Omental fat pad (tissue), 4 donors: ENCODE measurements around the gene GP5. TPM values are rescaled to one million over a fixed set of nuclear protein-coding genes. Genes with fewer than 3 reads are reported as not detected.

Experiments used
- ATAC-seq: fragments of 150-250 bp; one replicate; pipeline ENCODE4 v1.9.1; 2016; ENCODE audit warnings: mild to moderate bottlenecking, moderate library complexity; ENCODE audit not compliant: low FRiP score
- DNase-seq: peaks from one replicate; pipeline ENCODE4 v3.0.0-alpha.2; 2019; ENCODE audit warnings: low spot score
- CTCF ChIP-seq, 3 donors: fragments of 450-650 bp; IDR thresholded peaks; one replicate each; pipeline ENCODE4 v1.5.1; 2016 to 2017; ENCODE audit warnings: antibody characterized with exemption in 3 of 3, mild to moderate bottlenecking in 3 of 3, moderate library complexity in 2 of 3
- total RNA-seq, 4 donors: library from RNA; depleted of rRNA; stranded (reverse); fragments of >200 nt; gene quantifications; one replicate each; pipeline ENCODE4 v1.1.0, GENCODE V29; 2016

Gene GP5
- total RNA-seq, 4 donors from 2014 or later: 0.19 to 0.96 TPM; not detected in 2

DNA sequence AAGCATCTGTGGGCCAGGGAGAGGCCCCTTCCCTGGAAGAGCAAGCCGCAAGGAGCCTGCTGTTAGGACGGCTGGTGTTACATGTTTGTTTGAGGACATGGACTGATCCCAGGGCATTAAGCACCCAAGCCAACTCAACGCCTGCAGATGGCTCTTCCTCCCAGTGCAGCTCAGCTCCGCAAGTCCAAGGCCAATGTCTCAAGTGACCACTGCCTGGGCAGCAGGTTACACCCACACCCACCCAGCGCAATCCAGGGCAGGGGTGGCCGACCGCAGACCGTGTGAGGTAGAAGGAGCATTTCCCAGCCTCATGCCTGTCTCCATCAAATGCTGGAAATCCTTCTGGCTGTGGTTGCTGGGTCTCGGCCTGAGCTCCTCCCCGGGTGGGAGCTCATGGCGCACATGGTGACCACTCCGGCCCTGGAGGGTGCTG lies 14.5 kb downstream of the GP5 start:
- DNase-seq (no peak), ATAC-seq (no peak)
- no peak for TF ChIP-seq CTCF (IDR thresholded peaks at IDR 0.05)

- no peak for DNase-seq
- no peak for TF ChIP-seq CTCF (IDR thresholded peaks at IDR 0.05)
- ATAC-seq: no peak
These were observed 14.9 kb downstream of the GP5 start for GRCh38 chr3:194384156-194384555.

DNA sequence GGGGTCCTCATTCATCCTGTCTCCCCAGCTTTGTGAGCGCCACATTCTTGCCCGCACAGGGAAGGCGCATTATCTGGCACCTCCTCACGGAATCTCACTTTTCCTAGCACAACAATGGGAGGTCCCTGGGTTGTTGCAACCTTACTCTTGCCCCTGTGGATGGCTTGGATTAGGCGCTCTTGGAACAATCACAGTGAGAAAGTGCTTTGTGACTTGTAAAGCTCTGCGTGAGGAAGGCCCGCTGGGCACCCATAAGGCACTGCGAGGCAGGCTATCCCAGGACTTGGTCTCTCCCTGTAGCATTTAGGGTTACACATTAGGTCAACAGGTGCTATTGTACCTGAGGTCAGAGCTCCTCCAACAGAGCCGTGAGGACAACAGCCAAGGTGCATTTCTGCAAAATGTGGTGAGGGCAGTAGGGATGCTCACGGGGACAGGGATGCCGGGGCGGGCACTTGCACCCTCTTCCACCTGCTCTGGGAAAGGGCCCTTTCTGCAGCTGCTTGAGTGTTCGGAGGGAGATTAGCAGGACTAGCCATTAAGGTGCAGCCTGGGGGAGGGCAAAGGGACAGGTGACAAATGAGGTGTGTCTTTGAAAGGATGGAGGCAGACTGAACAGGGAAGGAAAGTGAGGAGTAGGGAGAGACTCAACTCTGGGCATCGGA lies 15.7 kb downstream of the GP5 start:
- TF ChIP-seq CTCF (IDR thresholded peaks at IDR 0.05): no peak
- DNase-seq (no peak), ATAC-seq (no peak)

DNA sequence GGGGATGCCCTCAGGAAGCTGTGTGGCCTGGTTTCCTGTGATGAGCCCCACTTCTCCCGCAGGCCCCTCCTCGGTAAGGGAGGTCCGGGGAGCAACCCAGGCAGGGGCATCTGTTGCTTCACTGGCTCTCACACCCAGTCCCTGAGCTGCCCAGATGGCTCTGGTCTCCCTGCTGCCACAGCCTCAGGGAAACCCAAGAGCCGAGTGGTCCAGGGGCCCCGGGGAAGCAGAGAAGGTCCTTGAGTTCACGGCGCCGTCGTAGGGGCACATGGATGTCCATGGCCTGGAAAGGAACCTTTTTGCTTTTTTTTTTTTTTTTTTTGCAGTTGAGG lies 16.2 kb downstream of the GP5 start:
- no peak for TF ChIP-seq CTCF (IDR thresholded peaks at IDR 0.05)
- ATAC-seq (no peak), DNase-seq (no peak)

- ATAC-seq: no peak
- no peak for TF ChIP-seq CTCF (IDR thresholded peaks at IDR 0.05)
- no peak for DNase-seq
These were observed 16.7 kb downstream of the GP5 start for GRCh38 chr3:194382196-194382891.

DNA sequence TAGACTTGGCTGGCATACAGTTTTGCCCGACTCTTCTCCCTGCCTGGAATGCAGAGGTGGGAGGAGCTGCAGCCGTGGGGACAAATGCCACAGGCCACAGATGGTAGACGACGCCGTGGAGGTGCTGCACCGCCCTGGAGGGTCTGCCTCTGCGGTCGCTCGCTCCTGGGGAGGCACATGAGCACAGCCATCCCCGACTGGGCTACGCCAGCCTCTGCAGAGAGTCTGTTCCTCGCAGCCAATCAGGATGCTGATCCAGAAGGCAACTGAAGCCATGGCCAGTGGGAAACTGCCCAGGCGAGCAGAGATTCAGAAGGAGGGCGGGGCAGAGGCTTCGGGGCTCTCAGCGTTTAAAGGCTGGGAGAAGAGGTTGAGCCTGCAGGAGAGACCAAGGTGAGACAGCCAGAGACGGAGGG lies 17.6 kb downstream of the GP5 start:
- ATAC-seq (no peak), DNase-seq (no peak)
- no peak for TF ChIP-seq CTCF (IDR thresholded peaks at IDR 0.05)

- DNase-seq (no peak), ATAC-seq (no peak)
- TF ChIP-seq CTCF (IDR thresholded peaks at IDR 0.05): no peak
These were observed 18.7 kb downstream of the GP5 start for GRCh38 chr3:194380326-194380725.
